ENCODE data around the gene IFITM1.
A peak's percentile ranks its signal among the peaks of the same experiment; 100 is the strongest.

Gene IFITM1

GRCh38 chr11:282630-283360, 31.0 kb upstream of the IFITM1 start:
- no peak for DNase-seq

- no peak for DNase-seq
Observed at GRCh38 chr11:283405-284104, 30.3 kb upstream of the IFITM1 start.

DNA sequence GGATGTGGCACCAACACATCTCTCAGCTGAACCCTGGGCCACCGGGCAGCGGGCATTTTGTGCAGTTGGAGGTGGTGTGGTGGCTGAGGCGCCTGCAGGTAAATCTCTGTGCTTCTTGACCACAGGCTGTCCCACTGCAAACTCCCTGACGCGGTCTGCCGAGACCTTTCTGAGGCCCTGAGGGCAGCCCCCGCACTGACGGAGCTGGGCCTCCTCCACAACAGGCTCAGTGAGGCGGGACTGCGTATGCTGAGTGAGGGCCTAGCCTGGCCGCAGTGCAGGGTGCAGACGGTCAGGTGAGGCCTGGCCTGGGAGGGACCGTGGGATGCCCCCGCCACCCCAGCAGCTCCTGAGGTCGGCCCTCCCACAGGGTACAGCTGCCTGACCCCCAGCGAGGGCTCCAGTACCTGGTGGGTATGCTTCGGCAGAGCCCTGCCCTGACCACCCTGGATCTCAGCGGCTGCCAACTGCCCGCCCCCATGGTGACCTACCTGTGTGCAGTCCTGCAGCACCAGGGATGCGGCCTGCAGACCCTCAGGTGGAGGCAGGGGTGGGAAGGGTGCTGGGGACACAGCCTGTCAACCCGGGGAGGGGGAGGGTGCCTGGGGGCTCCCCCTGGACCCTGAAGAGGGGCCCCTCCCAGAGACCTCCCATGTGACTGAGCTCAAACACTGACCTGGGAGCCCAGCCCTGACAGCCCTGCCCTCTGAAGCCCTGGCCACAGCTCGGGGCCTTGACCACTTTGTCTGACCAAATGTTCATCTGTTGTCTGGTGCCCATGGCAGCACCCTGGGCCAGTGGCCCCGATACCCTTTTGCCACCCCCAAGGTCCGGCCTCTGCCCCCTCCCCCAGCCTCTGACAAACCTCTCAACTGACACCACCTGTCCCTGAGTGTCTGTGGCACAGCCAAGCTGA, 29.5 kb upstream of the IFITM1 start:
- DNase-seq, result no peak

DNA sequence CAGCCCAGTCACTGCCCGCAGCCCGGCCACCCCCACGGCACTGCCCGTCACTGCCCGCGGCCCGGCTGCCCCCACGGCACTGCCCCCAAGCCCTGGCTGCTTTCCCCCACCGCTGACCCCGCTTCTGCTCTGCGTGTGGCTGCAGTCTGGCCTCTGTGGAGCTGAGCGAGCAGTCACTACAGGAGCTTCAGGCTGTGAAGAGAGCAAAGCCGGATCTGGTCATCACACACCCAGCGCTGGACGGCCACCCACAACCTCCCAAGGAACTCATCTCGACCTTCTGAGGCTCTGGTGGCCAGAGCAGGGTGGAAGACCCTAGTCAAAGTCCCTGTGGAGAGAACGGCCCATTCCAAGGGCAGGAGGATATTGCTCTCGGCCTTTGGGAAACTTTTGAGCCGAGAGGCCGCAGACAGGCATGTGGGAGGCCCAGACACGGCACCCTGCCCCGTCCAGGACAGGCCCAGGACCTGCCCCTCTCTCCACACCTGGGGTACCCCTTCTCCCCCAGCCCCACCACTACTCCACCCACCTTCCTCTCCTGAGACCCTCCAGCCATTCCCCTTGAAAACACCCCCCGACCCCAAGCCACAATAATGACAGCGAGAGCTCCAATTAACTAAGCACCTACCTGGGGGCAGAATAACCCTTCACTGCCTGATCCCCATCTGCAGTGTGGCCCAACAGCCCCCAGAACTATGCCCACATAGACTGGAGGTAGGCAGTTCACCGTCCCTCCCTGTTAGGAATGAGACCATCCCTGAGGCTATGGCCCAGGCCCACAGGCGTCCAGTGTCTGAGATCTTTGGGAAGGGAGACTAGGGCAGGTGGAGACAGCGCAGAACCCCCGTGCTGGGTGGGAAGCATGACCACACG, 28.6 kb upstream of the IFITM1 start:
- DNase-seq, result no peak

- DNase-seq, result no peak
Observed at GRCh38 chr11:285894-286220, 28.0 kb upstream of the IFITM1 start.

- DNase-seq, result peak; percentile 57
Observed at GRCh38 chr11:286977-287820, 26.6 kb upstream of the IFITM1 start.

DNA sequence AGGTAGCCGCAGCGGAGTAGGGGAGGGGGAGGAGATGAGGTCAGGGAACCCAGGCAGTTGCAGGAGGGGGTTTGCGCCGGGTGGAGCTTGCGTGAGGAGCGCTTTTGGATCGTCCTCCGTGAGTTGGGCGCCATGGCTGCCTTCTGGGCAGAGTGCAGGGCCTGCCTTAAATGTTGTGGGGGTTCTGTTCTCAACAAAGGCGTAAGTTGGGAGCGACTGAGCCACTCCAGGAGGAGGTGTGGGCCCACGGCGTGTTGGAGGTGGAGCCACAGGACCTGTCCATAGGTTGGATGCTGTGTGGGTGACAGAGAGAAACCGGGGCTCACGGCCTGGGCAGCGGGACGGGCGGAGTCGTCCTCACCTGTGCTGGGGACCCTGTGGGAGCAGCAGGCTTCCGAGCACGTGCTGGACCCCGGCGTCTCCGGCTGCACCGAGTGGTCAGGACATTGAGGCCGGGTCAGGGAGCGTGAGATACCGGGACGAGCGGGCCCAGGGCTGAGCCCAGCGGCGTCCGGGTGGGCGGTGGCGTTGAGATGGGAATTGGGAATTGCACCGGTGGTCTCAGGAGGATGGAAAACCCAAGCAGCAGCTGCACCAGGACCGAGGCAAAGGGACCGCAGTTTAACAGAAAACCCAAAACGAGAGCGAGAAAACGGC, 25.9 kb upstream of the IFITM1 start:
- DNase-seq, result peak; percentile 76

DNA sequence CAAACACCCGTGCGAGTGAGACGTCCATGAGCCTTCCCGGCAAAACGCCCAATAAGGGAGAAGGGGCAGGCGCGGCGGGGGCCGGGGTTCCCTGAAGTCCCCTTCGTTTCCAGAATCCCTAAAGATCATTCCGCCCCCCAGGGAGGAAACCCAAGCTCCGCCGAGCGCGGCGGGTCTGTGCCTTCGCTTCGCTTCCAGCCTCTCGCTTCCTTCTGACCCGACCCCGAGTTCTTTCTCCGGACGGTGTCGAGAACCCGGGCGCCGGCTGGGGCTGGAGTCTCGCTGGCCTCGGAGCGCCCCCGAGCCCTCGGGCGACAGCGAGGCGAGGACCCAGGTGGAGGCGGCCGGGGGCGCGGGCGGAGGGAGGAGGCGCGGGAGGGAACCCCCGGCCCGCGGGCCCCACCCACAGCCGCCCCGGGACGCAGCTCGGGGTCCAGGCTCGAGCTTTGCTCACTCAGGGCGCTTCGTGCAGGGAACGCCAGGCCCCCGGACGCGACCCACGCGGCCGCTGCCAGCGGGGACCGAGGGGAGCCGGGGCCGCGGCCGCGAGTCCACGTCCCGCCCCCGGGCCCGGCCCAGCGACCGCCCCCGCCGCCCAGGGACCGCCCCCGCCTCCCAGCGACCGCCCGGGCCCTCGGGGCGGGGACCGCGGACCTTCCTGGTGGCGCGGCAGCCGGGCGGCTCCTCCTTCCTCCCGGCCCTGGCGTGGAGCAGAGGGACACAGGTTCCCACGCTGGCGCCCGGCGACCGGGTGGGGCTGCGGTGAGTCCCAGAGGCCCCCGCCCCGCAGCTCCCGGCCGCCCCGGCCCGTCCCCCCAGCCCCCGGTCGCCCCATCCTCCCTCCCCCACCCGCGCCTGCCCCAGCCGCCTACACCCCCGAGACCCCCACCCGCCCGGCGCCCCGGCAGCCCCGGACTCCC, 25.1 kb upstream of the IFITM1 start, which contains the start of gene PGGHG:
Gene PGGHG (plus strand): TSS at position 649 of the 920 bp plus-strand sequence. CDS start 691 bp downstream, outside the sequence.
- DNase-seq, result peak; percentile 77

DNA sequence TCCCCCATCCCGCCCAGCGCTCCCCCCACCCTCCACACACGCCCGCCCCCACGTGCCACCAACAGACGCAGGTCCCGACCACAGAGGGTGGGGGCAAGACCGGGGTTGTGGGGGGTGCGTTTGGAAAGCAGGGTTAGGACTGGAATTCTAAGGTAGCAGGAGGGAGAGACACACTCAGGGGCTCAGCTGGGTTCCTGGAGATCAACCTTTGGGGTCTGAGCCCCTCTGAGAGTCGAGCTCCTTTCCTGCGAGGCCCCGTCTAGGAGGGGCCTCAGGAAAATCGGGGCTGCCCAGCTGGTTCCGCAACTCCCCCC, 24.5 kb upstream of the IFITM1 start:
- no peak for DNase-seq

GRCh38 chr11:289712-290620, 23.9 kb upstream of the IFITM1 start:
- no peak for DNase-seq

DNA sequence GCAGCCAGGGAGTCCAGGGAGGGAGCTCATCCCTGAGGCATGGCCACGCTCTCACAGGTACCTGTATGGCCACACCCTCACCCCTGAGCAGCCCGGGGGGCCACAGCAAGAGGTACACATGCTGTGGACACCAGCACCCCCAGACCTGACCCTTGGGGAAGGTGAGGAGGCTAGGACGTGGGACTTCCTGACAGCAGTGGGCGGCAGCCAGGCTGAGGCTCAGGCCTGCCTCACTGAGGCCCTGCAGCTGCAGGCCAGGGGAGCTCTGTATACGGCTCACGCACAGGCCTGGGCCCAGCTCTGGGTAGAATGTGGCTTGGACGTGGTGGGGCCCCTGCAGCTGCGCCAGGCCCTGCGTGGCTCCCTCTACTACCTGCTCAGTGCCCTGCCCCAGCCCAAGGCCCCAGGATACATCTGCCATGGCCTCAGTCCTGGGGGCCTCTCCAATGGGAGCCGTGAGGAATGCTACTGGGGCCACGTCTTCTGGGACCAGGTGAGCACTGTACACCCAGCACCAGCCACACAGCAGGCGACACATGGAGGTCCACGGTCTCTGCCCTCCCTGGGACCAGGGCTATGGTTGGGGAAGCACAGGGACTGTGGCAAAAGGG, 23.1 kb upstream of the IFITM1 start:
- no peak for DNase-seq

DNA sequence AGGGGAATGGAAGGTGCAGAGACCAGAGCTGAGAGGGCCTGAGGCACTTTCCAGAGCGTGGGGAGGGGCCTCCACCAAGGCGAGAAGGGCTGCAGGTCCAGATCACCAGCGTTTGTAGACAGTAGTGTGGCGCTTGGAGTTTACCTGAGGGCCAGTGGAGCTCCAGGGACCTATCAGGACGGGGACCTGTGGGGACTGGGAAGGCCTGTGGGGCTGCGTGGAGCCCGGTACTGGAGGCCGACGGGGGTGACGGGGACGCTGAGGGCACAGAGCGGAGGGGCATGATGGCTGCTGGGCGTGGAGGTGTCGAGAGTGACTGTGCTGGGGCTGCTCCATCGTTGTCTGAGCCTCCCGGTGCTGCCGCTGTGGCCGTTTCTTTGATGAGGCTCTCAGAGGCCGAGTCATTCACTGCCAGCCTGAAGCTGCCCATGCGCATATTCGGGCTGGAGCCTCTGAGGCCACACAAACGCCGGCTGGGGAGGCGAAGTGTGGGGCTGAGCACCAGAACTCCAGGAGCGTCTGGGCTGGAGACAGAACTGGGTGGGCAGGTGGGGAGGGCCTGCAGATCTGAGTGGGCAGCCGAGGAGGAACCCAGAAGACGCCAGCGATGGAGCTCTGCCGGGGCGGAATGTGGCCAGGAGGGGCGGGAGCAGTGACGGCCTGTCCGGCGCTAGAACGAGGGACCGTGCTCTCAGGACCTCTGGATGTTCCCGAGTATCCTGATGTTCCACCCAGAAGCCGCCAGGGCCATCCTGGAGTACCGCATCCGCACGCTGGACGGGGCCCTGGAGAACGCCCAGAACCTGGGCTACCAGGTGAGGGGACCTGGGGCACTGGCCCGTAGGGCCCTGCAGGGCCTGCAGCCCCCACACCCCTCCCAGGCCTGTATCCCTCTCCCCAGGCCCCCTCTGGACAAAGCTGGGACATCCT, 22.3 kb upstream of the IFITM1 start:
- DNase-seq, result no peak

DNA sequence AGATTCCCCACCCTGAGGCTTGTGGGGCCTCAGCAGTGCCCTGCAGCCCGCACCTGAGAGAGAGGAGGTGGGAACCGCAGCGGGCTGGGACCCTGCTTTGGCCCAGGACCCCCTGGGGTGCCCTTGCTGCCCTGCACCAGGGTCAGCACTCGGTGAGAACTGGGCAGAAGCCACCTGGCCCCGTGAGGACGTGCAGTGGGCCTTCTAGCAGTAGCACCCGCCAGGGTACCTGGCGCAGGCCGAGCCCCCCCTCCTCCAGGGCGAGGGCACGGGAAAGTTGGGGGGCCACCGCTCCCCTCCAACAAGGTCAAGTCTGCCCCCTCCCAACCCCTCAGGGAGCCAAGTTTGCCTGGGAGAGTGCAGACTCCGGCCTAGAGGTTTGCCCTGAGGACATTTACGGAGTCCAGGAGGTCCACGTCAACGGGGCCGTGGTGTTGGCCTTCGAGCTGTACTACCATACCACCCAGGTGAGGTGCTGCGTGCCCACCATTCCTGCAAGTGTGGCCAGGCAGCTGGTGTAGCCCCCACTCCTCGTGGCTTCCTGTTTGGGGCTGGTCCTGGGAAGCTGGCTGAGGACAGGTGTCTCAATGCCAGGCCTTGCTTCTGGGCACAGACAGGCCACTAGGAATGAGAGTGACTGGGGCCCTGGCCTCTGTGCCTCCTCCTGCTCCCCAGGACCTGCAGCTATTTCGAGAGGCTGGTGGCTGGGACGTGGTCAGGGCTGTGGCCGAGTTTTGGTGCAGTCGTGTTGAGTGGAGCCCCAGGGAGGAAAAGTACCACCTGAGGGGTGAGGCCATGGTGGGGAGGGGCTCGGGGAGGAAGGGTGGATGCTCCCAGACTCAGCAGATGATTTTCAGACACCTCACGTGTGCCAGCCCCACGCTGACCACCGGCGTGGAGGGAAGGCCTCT, 21.4 kb upstream of the IFITM1 start:
- DNase-seq, result no peak

DNA sequence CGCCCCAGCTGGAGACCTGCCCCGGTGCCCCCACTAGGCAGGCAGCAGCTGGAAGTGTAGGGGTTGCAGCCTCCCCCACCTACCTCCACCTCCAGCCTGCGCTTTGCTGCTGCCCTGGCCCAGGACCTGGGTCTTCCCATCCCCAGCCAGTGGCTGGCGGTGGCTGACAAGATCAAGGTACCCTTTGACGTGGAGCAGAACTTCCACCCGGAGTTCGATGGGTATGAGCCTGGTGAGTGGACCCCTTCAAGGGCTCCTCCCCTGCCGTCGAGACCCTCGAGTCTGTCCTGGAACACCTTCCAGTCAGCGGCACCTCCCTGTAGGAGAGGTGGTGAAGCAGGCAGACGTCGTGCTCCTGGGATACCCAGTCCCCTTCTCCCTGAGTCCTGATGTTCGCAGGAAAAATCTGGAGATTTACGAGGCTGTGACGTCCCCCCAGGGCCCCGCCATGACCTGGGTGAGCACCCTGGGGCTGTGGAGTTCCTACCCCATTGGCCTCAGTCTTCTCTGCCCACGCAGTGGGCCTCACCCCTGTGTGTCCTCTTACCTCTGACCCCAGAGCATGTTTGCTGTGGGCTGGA, 20.5 kb upstream of the IFITM1 start:
- DNase-seq, result no peak

DNA sequence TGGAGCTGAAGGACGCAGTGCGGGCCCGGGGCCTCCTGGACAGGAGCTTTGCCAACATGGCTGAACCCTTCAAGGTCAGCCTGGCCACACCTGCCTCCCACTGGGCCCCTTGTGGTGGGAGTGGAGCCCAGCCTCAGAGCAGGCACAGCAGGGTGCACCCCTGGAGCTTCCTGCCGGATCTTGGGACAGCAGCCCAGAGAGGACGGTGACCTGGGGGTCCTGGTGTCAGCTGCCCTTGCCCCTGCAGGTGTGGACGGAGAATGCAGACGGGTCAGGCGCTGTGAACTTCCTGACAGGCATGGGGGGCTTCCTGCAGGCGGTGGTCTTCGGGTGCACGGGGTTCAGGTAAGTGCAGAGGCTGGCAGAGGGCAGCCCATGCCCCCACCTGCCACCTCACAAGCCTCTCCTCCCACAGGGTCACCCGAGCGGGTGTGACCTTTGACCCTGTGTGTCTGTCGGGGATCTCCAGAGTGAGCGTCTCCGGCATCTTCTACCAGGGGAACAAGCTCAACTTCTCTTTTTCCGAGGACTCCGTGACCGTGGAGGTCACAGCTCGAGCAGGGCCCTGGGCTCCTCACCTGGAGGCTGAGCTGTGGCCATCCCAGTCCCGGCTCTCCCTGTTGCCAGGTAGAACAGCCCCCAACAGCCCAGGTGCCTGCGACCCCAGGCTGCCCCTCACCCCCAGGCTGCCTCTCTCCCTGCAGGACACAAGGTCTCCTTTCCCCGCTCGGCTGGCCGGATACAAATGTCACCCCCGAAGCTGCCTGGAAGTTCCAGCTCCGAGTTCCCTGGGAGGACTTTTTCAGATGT, 19.8 kb upstream of the IFITM1 start:
- DNase-seq, result no peak
